Smooth muscle cell (in vitro differentiated cells): ENCODE data around the gene VPS35L. TPM values are rescaled to one million over a fixed set of nuclear protein-coding genes. Genes with fewer than 3 reads are reported as not detected.
A peak's percentile ranks its signal among the peaks of the same experiment; 100 is the strongest.

ENCODE experiments used
- DNase-seq: peaks from one replicate; lab custom pipeline; 2025; ENCODE audit not compliant: unreplicated experiment; lab: John Stamatoyannopoulos, UW
- H2AFZ ChIP-seq: fragments of 200-600 bp; sonication (generic); 2 replicates; pipeline ENCODE4 v1.6.0; 2016; ENCODE audit warnings: antibody characterized with exemption, low read depth, mild to moderate bottlenecking
- H3F3A ChIP-seq: fragments of 200-600 bp; sonication (generic); 2 replicates; pipeline ENCODE4 v1.6.0; 2017; ENCODE audit warnings: antibody characterized with exemption, low read depth
- H3K27ac ChIP-seq: fragments of 200-600 bp; sonication (generic); 2 replicates; pipeline ENCODE4 v1.5.1; 2016; ENCODE audit warnings: low read depth, mild to moderate bottlenecking
- H3K27me3 ChIP-seq: fragments of 200-600 bp; sonication (generic); 2 replicates; pipeline ENCODE4 v1.6.1; 2016; ENCODE audit warnings: low read depth, mild to moderate bottlenecking
- H3K36me3 ChIP-seq: fragments of 200-600 bp; sonication (generic); 2 replicates; pipeline ENCODE4 v1.5.1; 2016; ENCODE audit warnings: low read depth
- H3K4me1 ChIP-seq: fragments of 200-600 bp; sonication (generic); 2 replicates; pipeline ENCODE4 v1.5.1; 2016; ENCODE audit warnings: low read depth
- H3K4me2 ChIP-seq: fragments of 200-600 bp; sonication (generic); 2 replicates; pipeline ENCODE4 v1.6.0; 2016; ENCODE audit warnings: mild to moderate bottlenecking
- H3K4me3 ChIP-seq: fragments of 200-600 bp; sonication (generic); 2 replicates; pipeline ENCODE4 v1.5.1; 2016; ENCODE audit warnings: mild to moderate bottlenecking
- H3K79me2 ChIP-seq: fragments of 200-600 bp; sonication (generic); 2 replicates; pipeline ENCODE4 v1.6.0; 2016; ENCODE audit warnings: low read depth, mild to moderate bottlenecking
- H3K9ac ChIP-seq: fragments of 200-600 bp; sonication (generic); 2 replicates; pipeline ENCODE4 v1.6.0; 2016; ENCODE audit warnings: low read depth
- H3K9me3 ChIP-seq: fragments of 200-600 bp; sonication (generic); replicated peaks from 2 replicates; pipeline ENCODE4 v1.5.1; 2016; ENCODE audit warnings: low read depth
- H4K20me1 ChIP-seq: fragments of 200-600 bp; sonication (generic); 2 replicates; pipeline ENCODE4 v1.6.0; 2016; ENCODE audit warnings: low read depth
- WGBS: methylation state at CpG from one replicate; pipeline ENCODE4 v1.1.7; 2016; ENCODE audit warnings: low lambda C conversion rate; 5-methylcytosine and 5-hydroxymethylcytosine counted together
- polyA plus RNA-seq: library from polyadenylated mRNA; unstranded; fragments of >200 nt; fragmentation: Nextera tagmentation; extraction: Ambion mirVana; gene quantifications from 2 replicates; pipeline ENCODE4 v1.2.1, GENCODE V29; 2016
- total RNA-seq: library from RNA; depleted of rRNA; stranded (reverse); fragments of >200 nt; gene quantifications from 2 replicates; pipeline ENCODE4 v1.2.3, GENCODE V29; 2014
- TF ChIP-seq, protein P1 (sequence below): fragments of 200-600 bp; sonication (generic); IDR thresholded peaks from 2 replicates; pipeline ENCODE4 v1.5.1; 2017; ENCODE audit warnings: borderline replicate concordance, mild to moderate bottlenecking, antibody characterized with exemption; ENCODE audit not compliant: insufficient read depth, poor library complexity, severe bottlenecking

Gene VPS35L
- total and polyA plus RNA-seq, 2 experiments from 2014 or later = 46.7 to 47.4 TPM

DNA sequence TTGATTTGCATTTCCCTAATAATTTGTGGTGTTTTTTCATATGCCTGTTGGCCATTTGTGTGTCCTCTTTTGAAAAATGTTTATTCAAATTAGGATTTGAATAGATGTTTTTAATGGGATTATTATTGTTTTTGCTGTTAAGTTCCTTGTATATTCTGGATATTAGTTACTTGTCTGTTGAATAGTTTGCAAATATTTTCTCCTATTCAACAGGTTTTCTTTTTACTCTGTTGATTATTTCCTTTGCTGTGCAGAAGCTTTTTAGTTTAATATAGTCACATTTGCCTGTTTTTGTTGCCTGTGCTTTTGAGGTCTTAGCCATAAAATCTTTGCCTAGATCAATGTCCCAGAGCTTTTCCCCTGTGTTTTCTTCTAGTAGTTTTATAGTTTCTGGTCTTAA lies 43.2 kb upstream of the VPS35L start:
- no peak overlapping the region for H3K9ac ChIP-seq
- no peaks in the 10 kb centered on the region for H3K9me3 ChIP-seq
- H3K4me1 ChIP-seq = no peaks in the 10 kb centered on the region
- H4K20me1 ChIP-seq = peaks cover 5% of the 10 kb centered on the region
- H3F3A ChIP-seq = no peaks in the 10 kb centered on the region
- TF ChIP-seq, protein P1, sequence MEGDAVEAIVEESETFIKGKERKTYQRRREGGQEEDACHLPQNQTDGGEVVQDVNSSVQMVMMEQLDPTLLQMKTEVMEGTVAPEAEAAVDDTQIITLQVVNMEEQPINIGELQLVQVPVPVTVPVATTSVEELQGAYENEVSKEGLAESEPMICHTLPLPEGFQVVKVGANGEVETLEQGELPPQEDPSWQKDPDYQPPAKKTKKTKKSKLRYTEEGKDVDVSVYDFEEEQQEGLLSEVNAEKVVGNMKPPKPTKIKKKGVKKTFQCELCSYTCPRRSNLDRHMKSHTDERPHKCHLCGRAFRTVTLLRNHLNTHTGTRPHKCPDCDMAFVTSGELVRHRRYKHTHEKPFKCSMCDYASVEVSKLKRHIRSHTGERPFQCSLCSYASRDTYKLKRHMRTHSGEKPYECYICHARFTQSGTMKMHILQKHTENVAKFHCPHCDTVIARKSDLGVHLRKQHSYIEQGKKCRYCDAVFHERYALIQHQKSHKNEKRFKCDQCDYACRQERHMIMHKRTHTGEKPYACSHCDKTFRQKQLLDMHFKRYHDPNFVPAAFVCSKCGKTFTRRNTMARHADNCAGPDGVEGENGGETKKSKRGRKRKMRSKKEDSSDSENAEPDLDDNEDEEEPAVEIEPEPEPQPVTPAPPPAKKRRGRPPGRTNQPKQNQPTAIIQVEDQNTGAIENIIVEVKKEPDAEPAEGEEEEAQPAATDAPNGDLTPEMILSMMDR = no peak
- no peak for DNase-seq
- no peaks in the 10 kb centered on the region for H3K79me2 ChIP-seq
- no peaks in the 10 kb centered on the region for H3K27me3 ChIP-seq
- H3K27ac ChIP-seq = no peak overlapping the region
- H3K4me3 ChIP-seq = no peak overlapping the region
- H2AFZ ChIP-seq = no peak overlapping the region
- H3K4me2 ChIP-seq = no peak overlapping the region
- peaks cover 15% of the 10 kb centered on the region for H3K36me3 ChIP-seq

- no peak overlapping the region for H3K27ac ChIP-seq
- TF ChIP-seq, protein P1 = no peak
- H3K4me1 ChIP-seq = no peaks in the 10 kb centered on the region
- H3K36me3 ChIP-seq = peaks cover 15% of the 10 kb centered on the region
- no peak overlapping the region for H3K9ac ChIP-seq
- 93% methylated on average over 4 of the region's 4 CpGs for WGBS
- H3K27me3 ChIP-seq = no peaks in the 10 kb centered on the region
- H4K20me1 ChIP-seq = peaks cover 10% of the 10 kb centered on the region
- no peak for DNase-seq
- no peaks in the 10 kb centered on the region for H3K9me3 ChIP-seq
- H3K4me3 ChIP-seq = no peak overlapping the region
- no peaks in the 10 kb centered on the region for H3F3A ChIP-seq
- no peak overlapping the region for H3K4me2 ChIP-seq
- H3K79me2 ChIP-seq = peaks cover 6% of the 10 kb centered on the region
- H2AFZ ChIP-seq = no peak overlapping the region
These were observed 42.0 kb upstream of the VPS35L start for GRCh38 chr16:19513377-19514053.

DNA sequence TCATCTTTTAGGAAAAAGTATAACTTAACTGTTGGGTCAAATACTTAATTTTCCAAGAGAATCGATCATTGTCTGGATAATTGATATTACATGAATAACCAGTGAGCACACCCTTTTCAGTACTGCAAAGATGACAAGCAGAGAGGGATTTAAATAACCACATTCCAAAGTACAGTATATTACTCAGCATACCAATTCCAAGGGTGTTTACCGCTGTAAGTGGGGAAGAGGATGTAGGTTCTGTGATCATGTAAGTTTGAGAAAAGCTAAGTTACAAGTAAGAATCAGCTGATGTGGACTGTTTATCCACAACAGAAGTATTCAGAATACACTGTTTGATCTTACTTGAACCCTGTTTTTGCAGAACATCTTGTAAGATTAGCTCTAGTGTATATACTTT lies 39.7 kb upstream of the VPS35L start:
- H4K20me1 ChIP-seq = peaks cover 17% of the 10 kb centered on the region
- H3K27ac ChIP-seq = peak overlapping the region; percentile 17
- peaks cover 15% of the 10 kb centered on the region for H3K36me3 ChIP-seq
- no peak overlapping the region for H3K4me2 ChIP-seq
- H2AFZ ChIP-seq = no peak overlapping the region
- peaks cover 3% of the 10 kb centered on the region for H3K4me1 ChIP-seq
- WGBS = 85% methylated on average over 2 of the region's 2 CpGs
- TF ChIP-seq, protein P1 = no peak
- H3K79me2 ChIP-seq = peaks cover 11% of the 10 kb centered on the region
- no peaks in the 10 kb centered on the region for H3F3A ChIP-seq
- H3K27me3 ChIP-seq = no peaks in the 10 kb centered on the region
- H3K9me3 ChIP-seq = no peaks in the 10 kb centered on the region
- H3K4me3 ChIP-seq = no peak overlapping the region
- no peak overlapping the region for H3K9ac ChIP-seq
- DNase-seq = no peak

DNA sequence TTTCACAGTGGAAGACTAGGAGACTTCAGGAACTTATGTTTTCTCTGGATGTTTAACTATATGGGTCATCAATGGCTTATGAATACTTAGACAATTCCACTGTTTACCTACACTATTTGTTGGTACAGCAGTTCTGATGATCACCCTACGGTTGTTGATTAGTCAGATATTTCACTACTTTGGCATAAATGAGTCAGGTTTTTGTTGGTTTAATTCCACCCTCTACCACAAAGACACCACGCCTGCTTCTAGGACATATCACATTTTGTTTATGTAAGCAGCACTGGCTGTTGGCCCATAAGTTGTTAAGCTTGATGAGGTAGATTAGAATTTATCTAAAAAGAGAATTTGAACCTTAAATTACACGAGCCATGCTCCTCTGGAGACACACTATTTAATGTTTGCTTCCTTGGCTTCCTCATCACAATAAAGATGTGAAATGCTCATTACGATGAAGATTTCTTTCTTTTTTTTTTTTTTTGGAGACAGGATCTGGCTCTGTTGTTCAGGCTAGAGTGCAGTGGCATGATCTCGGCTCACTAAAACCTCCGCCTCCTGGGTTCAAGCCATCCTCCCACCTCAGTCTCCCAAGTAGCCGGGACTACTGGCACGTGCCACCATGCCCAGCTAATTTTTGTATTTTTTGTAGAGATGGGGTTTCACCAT lies 37.9 kb upstream of the VPS35L start:
- Histone ChIP-seq H4K20me1 (peaks cover 19% of the 10 kb centered on the region), H3K9ac (no peak overlapping the region), H3K4me3 (no peak overlapping the region), H3K27ac (no peak overlapping the region), H2AFZ (no peak overlapping the region), H3K9me3 (no peaks in the 10 kb centered on the region), H3K4me2 (no peak overlapping the region), H3F3A (peaks cover 6% of the 10 kb centered on the region), H3K36me3 (peaks cover 10% of the 10 kb centered on the region), H3K79me2 (peaks cover 11% of the 10 kb centered on the region), H3K27me3 (no peaks in the 10 kb centered on the region), H3K4me1 (peaks cover 11% of the 10 kb centered on the region)
- WGBS = 85% methylated on average over 8 of the region's 8 CpGs
- no peak for DNase-seq
- TF ChIP-seq, protein P1 = no peak
